GM10847 (cell line): ENCODE measurements around the gene IL23R.

Experiments used
- POLR2A ChIP-seq: IDR thresholded peaks from 2 replicates; pipeline ENCODE4 v1.6.1; 2011; ENCODE audit not compliant: insufficient read length; ENCODE audit errors: extremely low read depth

The IL23R gene

DNA sequence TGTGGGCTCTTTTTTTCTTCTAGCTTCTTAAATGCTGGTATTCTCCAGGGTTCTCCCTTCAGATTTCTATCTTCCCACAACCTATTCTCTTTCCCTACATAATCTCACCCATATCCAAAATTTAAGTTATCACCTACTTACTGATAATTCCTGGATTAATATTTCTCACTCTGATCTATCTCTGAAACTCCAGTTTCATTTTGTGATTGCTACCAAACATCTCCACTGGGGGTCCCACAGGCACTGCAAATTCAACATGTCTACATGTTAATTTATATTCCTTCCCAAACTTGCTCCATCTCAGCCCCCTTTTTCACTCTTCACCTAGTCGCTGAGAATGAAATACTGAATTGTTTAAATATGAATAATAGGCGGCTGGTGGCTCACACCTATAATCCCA lies 21.6 kb upstream of the IL23R start:
- TF ChIP-seq POLR2A: no peak

DNA sequence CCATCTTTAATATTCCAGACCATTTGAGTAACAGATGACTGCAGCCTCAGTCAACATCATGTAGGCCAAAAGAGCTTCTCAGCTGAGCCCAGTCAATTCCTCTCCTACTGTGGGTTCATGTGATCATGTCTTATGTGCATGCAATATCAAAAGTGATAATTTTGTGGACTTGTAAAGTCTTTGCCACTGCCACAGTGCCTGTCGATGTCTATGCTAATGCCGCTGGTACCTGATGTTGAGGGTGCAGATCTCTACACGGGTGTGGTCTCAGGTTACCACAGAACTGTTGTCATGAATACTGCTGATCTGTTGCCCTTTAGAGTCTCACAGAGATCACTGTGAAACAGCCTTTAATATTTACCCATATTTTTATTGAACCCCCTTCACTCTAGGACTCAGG lies 20.2 kb upstream of the IL23R start:
- no peak for TF ChIP-seq POLR2A

DNA sequence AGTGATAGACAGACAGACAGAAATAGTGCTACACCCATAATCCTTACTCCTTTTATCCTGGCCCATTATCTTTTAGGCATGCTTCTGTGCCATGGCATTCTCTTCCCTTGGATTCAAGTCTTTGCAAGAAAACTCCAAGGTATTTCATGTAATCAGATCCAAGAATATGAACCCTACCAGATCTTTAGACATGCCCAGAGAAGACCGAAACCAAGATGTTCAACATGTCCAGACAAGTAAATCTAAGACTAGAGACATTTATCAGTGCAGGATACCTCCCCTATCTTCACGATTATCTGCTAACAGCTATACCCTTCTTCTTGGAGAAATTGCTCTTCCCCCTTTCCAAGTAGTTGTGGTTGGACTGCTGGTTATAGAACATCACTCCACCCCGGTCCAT lies 19.7 kb upstream of the IL23R start:
- TF ChIP-seq POLR2A: no peak

DNA sequence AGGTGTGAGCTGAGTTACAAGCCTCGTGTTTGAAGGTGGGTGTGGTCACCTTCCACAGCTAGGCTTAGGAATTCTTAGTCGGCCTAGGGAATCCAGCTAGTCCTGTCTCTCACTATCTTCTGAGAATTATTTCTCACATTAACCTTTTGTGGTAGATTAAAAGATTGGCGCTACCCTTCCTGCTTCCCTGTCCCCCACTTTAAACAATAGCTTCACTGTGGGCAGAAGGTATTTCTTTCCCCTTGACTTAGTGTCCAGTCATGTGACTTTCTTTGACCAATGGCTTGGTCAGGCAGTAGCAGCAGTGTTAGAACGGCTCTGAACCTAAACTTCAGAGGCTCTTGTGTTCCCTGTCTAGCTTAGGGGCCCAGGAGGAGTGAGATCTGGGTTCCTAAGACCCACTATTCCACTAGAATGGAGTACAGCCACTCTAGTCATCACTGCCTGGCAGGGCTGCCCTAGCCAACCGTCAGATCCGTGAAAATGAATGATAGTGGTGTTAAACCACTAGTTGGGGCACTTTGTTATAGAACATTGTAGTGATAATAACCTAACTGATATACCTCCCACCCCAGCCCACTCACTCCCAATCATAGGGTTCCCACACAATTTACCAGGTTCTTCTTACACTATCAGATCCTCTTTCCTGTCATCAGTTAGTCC lies 17.6 kb upstream of the IL23R start:
- TF ChIP-seq POLR2A: no peak

DNA sequence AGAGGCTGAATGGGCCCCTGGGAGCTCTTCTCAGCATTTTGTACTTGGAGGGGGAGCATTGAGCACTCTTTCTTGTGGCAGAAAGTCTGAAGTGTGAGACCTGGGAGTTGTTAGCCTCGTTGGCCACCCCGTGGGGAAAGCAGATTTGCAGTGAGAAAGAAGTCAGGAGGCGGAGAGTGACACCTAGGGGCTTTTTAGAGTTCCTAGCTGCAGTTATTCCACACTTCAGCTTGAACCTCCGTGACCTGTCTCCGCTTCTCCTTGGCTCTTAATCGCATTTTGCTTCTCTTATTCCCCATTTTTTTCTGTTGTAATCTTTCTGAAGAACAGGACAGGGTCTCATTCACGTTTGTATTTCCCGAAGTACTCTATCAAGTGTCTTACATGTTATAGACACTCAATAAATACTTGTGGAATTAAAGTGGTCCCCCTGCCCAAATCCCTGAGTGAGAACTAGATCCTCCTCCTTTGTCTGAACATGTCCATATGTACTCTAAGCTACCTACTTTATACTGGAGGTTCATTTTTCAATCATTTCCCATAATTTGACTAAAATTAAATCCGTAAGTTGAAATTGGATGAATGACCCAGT lies 17.0 kb upstream of the IL23R start:
- no peak for TF ChIP-seq POLR2A

DNA sequence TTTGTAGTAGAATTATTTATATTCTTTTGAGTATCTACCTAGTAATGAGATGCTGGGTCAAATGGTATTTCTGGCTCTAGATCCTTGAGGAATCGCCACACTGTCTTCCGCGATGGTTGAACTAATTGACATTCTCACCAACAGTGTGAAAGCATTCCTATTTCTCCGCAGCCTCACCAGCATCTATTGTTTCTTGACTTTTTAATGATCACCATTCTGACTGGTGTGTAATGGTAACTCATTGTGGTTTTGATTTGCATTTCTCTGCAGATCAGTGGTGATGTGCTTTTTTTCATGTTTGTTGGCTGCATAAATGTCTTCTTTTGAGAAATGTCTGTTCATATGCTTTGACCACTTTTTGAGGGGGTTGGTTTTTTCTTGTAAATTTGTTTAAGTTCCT lies 15.3 kb upstream of the IL23R start:
- TF ChIP-seq POLR2A: no peak

DNA sequence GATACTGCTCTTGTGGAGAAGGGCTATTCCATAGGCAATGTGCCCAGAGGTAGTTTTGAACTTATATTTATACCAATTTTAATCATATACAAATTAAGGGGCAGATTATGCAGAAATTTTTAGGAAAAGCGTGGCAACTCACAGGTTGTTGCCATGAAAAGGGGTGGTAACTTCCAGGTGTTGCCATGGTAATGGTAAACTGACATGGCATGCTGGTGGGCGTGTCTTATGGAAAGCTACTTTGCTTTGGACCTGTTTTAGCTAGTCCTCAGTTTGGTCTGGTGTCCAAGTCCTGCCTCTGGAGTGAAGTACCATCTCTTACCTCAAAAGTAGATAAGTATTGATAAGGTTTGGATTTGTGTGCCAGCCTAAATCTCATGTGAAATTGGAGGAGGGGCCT lies 7.9 kb upstream of the IL23R start:
- TF ChIP-seq POLR2A: no peak

DNA sequence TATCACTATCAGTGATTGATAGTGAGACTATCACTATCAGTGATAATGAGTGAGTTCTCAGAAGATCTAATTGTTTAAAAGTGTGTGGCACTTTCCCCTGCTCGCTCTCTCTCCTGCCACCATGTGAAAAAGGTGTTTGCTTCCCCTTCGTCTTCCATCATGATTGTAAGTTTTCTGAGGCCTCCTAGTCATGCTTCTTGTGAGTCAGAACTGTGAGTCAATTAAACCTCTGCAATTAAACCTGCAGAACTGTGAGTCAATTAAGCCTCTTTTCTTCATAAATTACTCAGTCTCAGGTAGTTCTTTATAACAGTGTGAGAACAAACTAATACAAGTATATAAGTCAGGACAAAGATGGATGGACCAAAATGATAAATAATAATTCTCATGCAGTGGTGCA lies 7.0 kb upstream of the IL23R start:
- no peak for TF ChIP-seq POLR2A

DNA sequence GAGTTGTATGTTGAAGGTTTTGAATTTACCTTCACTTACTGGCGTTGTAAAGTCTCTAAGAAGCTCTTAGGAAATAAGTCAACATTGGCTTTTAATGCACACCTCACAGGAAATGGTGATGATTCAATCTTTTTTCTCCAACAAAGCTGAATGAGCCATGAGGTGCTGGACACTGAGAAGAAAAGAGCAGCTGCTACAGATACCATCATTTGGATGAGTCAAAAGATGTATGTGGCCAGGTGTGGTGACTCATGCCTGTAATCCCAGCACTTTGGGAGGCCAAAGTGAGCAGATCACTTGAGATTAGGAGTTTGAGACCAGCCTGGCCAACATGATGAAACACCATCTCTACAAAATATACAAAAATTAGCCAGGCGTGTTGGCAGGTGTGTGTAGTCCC lies 3.3 kb upstream of the IL23R start:
- no peak for TF ChIP-seq POLR2A

DNA sequence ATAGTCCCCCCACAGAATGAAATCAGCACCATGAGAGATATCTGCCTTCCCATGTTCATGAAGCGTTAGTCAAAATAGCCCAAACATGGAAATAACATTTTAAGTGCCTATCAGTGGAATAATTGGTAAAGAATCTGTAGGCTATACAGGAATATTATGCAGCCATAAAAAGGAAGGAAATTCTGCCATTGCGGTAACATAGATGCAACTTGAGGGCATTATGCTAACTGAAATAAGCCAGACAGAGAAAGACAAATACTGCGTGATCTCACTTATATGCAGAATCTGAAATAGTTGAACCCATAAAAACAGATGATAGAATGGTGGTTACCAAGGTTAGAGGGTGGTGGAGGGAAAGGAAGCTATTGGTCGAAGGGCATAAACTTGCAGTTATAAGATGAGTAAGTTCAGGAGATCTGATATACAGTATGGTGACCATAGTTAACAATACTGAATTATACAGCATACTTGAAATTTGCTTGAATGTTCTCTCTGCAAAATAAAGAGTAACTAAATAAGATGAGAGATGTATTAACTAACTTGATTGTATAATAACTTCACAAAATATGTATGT lies 699 bp upstream of the IL23R start:
- TF ChIP-seq POLR2A: no peak

DNA sequence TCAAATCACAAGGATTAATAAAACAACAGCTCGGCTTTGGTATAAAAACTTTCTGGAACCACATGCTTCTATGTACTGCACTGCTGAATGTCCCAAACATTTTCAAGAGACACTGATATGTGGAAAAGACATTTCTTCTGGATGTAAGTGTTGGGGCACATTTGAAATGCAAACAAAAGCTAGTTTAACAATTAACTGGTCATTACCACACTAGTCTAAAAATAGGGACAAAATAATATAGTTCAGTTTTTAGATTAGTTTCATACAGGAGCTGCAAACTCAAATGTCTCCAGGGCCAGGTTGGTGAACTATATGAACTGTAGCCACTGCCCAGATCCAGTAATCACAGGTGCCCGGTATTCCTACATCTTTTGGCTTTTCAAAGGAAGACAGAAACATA lies 3.2 kb downstream of the IL23R start:
- TF ChIP-seq POLR2A: no peak

DNA sequence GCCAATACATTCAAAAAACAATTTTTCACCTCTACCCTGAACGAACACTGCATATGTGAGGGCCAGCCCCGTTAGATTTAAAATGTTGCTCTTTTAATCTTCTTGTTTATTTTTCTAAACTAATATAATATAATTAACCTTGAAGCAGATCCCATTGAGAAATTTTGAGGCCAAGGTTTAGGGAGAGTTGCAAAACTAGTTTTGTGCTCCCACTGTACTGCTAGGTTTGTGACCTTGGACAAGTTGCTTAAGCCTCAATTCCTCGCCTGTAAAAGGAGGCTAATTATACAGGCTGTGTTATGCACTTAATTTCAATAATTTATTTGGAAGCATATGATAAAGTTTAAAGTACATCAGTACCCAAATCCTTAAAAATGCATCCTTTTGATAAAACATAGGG lies 3.7 kb downstream of the IL23R start:
- TF ChIP-seq POLR2A: no peak

DNA sequence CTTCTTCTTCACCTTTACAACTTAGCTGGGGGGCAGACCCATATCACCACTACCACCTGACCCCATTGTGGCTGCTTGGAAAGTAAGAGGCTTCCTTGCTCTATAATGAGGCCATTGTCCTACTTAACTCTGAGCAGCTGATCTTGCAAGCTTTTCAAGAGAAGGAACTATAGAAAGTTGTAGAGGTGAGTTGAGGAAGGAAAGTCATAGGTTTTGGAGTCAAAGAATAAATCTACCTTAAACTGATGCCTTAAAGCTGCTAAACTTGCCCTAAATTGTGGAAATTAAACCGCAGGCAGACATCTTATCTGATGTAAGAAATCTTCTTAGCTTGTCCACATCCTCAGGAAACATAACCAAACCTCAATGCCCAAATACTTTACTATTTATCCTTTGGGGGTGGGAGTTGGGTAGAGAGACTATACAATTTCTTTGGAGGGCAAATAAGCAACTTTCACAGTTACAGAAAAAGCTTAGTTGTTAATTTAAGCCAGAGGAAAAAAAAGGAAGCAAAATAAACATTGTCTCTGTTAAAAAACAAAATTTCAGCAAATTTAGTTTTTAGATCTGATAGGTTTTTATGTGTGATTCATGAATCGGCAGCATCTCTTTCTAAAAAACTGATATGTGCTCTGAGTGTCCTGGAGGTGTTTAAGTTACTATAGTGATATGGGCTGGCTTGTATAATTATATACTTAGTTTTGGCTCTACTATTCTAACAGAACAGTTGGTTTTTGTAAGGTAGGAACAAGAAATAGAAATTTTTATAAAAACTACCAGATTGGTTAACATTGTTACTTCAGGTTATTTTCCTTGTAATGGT lies 4.7 kb downstream of the IL23R start:
- TF ChIP-seq POLR2A: no peak

DNA sequence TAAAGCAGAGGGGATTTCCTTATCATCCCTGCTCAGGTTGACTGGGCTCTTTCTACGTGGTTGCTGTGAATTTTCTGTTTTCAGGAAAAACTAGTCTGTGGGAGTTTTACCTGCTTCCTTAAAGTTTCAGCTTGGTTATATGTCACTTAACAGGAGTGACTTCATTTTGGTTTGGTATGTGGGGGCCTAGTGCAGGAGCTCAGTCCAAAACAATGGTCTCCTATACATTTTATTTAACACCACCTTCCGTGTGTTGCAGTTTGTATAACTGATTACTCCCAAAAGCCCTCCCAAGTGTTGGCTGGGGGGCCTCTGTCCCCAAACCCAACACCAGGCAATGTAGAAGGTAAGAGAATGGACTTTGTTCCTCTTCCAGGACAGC lies 5.3 kb downstream of the IL23R start:
- no peak for TF ChIP-seq POLR2A

DNA sequence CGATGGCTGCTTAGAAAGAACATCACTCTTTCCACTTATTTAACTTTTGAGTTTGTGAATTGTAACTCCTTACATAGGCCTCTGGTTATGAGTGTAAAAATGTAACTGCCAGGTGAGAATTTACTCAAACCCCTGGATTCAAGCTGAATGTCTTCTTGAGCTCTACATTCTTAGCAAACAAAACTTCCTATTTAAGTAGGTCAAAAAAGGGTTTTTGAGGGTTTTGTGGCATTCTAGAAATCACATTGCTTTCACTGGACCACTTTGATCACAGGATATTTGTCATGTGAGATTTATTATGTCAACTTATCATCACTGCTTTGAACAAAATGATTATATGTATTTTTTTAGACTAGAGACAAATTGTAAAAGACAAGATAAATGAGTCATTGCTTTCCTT lies 5.7 kb downstream of the IL23R start:
- TF ChIP-seq POLR2A: no peak

DNA sequence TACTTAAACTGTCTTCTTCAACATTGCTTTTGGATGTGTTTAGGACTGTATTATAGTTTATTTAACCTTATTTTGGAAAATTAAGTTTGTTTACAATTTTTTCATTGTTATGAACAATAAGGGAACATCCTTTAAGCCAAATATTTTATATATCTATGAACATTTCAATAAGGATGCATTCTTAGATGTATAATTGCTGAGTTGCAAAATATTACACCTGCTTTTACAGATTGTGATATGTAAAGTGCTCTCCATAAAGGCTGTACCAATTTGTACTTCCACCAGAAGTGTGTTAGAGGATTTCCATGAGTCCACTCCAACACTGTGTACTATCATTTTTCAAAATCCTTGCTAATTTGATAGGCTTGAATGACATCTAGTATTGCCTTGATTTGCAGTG lies 7.7 kb downstream of the IL23R start:
- TF ChIP-seq POLR2A: no peak
